GM21528 (cell line): Measurements from ENCODE around the gene JARID2.
"Not testable (repeated sequence)": the region's sequence is repeated elsewhere in the genome, so short reads cannot be mapped to it uniquely, and the experiment has no call there.

ENCODE experiments used
- ATAC-seq: cut with Tn5 transposase; IDR thresholded peaks from one replicate; pipeline ENCODE4 v1.9.1; 2021; ENCODE audit warnings: mild to moderate bottlenecking, moderate library complexity; ENCODE audit not compliant: unreplicated experiment, low FRiP score

JARID2 gene

DNA sequence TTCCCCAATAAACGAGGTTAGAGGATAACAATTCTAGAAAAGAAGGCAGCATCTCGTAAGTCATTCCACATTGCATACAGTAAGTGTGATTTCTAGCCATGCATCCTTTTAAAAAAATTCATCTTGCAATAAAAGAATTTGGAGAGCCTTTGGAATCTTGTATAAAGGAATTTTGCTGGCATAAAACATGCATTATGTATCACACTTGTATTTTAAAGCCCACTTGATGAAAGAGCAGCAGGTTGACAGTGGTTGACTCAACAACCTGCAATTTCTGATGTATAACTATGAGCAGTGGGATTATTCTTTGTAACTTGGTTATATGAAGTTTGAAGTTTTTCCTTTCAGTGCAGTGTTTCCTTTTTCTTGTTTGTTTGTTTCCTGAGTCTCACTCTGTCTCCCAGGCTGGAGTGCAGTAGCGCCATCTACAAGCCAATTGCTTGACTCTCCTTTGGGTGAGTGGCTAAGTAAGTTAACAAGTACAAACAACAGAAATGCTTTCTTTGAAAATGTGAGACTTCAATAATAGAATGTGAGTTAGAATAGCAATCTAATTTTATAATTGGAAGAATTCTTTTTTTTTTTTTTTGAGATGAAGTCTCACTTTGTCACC is 39.9 kb downstream of the JARID2 start:
- ATAC-seq, result no peak

GRCh38 chr6:15287670-15288375 is 42.0 kb downstream of the JARID2 start:
- peak; percentile 89 for ATAC-seq

GRCh38 chr6:15288856-15289255 is 43.0 kb downstream of the JARID2 start:
- no peak for ATAC-seq

DNA sequence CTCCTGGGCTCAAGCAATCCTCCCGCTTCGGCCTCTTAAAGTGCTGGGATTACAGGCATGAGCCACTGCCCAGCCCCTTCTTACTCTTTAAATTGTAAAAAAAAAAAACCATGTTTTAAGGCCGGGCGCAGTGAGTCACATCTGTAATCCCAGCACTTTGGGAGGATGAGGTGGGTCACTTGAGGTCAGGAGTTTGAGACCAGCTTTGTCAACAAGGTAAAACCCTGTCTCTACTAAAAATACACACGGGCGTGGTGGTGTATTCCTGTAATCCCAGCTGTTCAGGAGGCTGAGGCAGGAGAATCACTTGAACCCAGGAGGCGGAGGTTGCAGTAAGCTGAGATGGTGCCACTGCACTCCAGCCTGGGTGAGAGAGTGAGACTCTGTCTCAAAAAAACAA is 43.6 kb downstream of the JARID2 start:
- ATAC-seq, result not testable (repeated sequence)

GRCh38 chr6:15290067-15290680 is 44.3 kb downstream of the JARID2 start:
- no peak for ATAC-seq

GRCh38 chr6:15290962-15291704 is 45.3 kb downstream of the JARID2 start:
- no peak for ATAC-seq

DNA sequence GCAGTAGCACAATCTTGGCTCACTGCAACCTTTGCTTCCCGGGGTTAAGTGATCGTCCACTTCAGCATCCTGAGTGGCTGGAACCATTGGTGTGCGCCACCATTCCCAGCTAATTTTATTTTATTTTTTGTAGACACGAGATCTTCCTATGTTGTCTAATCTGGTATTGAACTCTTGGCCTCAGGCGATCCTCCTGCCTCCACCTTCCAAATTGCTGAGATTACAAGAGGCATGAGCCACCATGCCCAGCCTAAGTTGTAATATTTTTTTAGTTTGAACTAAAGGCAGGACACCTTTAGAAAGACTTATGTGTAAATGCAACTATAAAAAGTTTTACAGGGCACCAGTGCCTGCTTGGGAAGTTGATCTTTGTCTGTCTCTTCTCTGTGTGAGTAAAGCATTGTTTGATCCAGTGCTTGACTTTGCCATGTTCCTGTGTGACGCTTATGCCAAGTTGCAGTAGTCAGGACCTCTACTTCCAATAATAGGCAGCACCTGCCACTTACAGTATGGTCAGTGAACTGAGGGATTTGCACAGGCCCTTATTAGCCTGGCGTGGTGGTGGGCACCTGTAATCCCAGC is 46.9 kb downstream of the JARID2 start:
- no peak for ATAC-seq

DNA sequence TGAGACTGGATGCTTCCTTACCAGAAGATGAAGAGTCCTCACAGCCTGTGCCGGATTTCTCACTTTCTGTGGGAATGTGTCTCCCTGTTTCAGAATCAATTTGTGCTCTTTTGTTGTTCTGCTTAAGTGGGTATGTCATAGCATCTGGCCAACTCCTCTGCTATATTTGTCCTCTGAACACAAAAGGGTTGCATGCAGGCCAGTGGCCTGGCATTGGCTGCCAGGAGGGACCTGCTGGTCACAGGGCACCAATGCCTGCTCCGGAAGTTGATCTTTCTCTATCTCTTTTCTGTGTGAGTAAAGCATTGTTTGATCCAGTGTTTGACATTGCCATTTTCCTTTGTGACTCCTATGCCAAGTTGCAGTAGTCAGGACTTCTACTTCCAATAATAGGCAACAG is 47.8 kb downstream of the JARID2 start:
- no peak for ATAC-seq

GRCh38 chr6:15294504-15294903 is 48.6 kb downstream of the JARID2 start:
- ATAC-seq, result no peak

DNA sequence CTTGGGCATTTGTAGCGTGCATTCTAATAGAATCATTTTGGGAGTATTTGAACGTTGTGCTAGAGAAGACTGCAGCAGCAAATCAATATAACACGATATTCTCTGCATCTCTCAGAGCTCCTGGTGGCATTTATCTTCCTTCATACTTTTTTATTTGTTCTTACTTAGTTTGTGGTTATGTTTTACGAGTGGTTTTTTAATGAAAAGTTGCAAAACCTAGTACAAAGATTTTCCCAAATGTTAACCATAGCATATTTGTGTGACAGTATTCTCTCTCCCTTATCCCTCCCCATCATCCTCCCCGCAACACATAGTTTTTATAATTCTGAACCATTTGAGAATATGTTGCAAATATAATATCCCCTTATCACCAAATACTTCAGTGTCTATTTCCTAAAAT is 50.4 kb downstream of the JARID2 start:
- no peak for ATAC-seq

- peak; percentile 56 for ATAC-seq
These were observed 50.9 kb downstream of the JARID2 start for GRCh38 chr6:15296735-15297134.

DNA sequence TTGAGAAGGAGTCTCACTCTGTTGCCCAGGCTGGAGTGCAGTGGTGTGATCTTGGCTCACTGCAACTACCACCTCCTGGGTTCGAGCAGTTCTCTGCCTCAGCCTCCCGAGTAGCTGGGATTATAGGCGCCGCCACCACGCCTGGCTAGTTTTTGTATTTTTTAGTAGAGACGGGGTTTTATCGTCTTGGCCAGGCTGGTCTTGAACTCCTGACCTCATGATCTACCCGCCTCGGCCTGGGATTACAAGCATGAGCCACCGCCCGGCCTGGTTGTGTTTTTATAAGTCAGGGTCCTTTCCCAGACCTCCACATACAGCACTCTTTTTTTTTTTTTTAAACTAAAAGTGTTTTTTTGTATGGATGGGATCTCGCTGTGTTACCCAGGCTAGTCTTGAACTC is 51.3 kb downstream of the JARID2 start:
- ATAC-seq, result not testable (repeated sequence)

GRCh38 chr6:15297895-15298590 is 52.2 kb downstream of the JARID2 start:
- no peak for ATAC-seq

DNA sequence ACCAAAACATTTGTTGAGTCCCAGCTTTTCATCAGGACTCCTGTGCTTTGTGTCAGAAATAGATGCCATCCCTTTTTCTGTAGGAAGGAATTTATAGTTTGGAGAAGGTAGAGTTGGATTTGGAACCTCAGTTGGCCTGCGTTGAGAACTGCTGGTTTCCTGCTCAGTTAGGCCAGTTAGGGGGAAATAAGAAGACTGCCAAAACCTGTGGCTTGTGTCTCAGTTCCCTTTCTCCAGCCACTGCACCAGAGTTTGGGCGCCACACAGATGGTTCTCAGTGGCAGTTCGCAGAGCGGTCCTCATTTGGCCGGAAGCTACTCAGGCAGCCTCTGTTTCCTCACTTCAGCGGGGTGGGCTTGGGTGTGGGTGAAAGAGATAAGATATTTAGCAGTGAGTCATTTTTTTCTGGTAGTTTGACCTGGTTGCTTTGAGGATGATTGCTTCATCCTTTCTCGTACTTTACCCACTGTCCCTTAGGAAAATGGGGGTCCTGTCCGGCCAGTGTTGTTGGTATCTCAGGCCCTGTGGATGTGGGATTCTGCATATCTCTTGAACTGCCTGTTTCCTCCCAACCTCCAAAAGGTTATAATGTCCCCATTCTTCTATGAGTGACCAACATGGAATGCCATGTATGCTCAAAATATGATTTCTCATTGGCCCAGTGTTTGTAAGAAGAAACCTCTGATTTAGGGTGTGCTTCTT is 53.7 kb downstream of the JARID2 start:
- peak; percentile 74 for ATAC-seq

DNA sequence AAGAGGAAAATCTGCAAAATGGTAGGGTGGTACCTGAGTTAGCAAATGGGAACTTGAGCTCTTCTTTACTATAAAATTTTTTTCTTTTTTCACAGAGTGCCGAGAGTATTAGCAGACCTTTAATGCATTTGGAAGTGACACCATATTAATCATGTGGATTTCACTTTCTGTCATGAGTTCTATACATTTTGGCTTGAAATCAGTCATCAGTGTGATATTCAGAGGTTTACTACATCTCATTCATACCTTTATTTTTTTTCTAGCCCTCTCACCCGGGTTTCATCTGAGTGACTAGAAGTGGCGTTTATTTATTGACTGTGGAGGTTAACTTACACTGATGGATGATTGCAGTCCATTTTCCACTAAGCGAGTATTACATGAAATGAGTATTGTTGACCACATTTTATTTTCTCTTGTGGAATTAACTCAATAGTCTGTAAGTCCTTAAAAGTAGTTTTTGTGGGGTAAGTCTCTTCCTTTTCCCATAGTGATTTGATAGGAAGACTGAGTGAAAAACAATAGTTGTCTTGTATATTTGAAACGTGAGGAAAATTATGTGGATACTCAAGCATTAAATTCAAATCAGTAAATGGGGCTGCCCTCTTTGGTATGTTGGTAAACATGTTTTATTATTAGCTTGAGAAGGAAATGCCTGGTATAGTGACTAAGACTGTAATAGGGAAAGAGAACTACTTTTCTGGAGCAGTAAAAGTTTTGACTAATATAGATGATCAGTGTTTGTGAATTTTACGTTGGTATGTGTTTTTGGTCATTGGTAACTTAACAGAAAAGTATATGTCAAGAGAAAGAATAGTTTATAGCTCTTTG is 55.5 kb downstream of the JARID2 start:
- no peak for ATAC-seq

DNA sequence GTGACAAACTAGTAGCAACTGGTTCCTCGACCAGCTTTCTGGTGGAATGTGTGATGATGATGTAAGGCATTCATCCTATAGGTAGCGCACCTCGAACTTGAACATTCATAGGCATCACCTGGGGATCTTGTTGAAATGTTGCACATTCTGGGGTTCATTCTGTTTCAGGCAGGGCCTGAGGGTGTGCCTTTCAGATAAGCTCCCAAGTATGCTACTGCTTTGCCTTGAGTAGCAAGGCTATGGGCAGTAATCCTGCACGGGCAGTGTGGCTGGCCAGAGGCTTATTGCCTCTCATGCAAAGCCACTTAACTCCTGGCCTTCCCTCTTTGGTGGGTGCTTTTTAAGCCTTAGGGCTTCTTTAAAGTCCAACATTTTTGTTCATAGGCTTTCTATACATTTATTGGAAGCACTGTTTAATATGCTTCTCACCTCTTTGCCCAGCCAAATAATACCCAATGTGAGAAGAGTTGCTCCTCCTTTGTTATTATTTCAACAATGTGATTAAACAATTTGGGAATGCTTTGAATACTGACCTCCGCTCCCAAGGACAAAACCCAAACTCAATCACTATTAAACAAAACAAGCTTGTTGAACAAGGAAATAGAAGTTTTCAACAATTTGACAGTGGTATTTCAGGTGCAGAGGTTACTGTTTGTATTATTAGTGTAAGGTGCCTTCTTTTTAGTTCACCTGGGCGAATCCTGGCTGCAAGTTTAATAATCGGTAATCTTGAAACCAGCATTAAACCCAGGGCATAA is 57.5 kb downstream of the JARID2 start:
- ATAC-seq, result no peak

DNA sequence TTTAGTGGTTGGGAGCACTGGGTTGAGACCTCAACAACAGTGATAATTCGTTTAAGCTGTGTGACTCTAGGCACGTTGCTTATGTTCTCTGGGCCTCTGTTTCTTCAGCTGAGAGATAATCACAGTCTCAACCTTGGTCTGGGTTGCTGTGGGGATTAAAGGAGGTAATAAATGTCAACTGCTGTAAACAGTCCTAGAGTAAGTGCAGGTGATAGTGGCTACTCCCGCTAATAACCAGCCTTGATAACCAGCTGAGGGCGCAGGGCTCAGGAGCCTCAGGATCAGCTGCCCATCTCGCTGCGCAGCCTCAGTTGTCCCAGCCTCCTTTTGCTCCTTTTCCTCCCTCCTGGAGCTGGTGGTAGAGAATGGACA is 58.0 kb downstream of the JARID2 start:
- no peak for ATAC-seq

DNA sequence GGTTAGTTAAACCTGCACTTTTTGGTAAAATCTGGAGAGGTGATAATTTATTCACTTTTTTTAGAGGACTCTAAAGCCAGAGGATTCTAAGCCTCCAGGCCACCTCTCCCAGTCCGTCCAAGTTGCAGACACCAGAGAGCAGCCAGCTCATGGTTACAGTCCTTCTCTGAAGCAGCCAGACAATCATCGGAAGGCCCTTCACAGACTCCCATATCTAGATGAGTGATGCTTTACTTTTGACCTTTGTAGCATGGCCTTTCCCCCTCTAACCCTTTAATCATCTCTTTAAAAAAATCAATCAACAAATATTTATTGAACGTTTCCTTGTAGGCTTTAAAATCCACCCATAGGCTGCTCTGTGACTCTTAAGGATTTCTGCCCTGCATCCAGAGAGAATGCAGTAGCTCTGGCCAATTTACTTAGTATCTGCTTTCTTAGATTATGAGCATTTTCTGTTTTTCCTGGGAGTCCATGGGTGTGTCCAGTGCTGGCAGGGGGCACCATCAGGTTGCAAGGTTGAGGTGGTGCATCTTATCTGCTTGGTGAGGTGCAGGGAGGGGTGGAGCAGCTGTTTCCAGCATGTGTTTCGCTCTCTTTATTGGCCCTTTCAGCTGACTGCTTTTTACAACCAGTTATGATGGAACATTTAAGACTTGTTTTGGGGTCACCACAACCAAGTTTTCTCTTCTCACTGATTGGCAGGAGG is 58.6 kb downstream of the JARID2 start:
- ATAC-seq, result no peak
